Thyroid gland (tissue), 4 donors: ENCODE data around the gene EFCC1. TPM values are rescaled to one million over a fixed set of nuclear protein-coding genes. Genes with fewer than 3 reads are reported as not detected.
A peak's percentile ranks its signal among the peaks of the same experiment; 100 is the strongest.

Experiments
- DNase-seq, 2 donors: peaks; one replicate each; pipeline ENCODE4 v3.0.0-alpha.2; 2019
- H3K27ac ChIP-seq, 3 donors: fragments of 200-600 bp; sonication (generic); 1 replicate in 2 of 3; 2 replicates in 1 of 3; pipeline ENCODE4 v1.5.1; 2016 to 2019; ENCODE audit warnings: mild to moderate bottlenecking in 1 of 3, moderate library complexity in 1 of 3
- H3K27me3 ChIP-seq: fragments of 200-600 bp; sonication (generic); one replicate; pipeline ENCODE4 v1.5.1; 2019
- H3K36me3 ChIP-seq, 2 donors: fragments of 200-600 bp; sonication (generic); one replicate each; pipeline ENCODE4 v1.5.1; 2016 to 2019
- H3K4me1 ChIP-seq, 2 donors: fragments of 200-600 bp; sonication (generic); one replicate each; pipeline ENCODE4 v1.5.1; 2017 to 2019
- H3K4me3 ChIP-seq, 3 donors: fragments of 200-600 bp; sonication (generic); replicated peaks in 1 of 3; 1 replicate in 2 of 3; 2 replicates in 1 of 3; pipeline ENCODE4 v1.5.1; 2016; ENCODE audit warnings: mild to moderate bottlenecking in 1 of 3
- H3K9me3 ChIP-seq: fragments of 200-600 bp; sonication (generic); one replicate; pipeline ENCODE4 v1.5.1; 2017
- CTCF ChIP-seq, 6 experiments: fragments of 200-600 bp in 3 of 6; fragments of 450-650 bp in 3 of 6; sonication (generic) in 3 of 6; IDR thresholded peaks; one replicate each; pipeline ENCODE4 v1.5.1; 2016 to 2019; ENCODE audit warnings: antibody characterized with exemption in 6 of 6, mild to moderate bottlenecking in 2 of 6, inconsistent platforms in 1 of 6, moderate library complexity in 1 of 6
- POLR2A ChIP-seq, 2 donors: fragments of 450-650 bp; IDR thresholded peaks; one replicate each; pipeline ENCODE4 v1.6.1; 2017; ENCODE audit warnings: antibody characterized with exemption in 2 of 2, mild to moderate bottlenecking in 2 of 2, moderate library complexity in 1 of 2
- WGBS, 2 donors: methylation state at CpG; one replicate each; pipeline ENCODE4 v1.1.5; 2017; 5-methylcytosine and 5-hydroxymethylcytosine counted together
- intact Hi-C: fragments of 100-400 bp; cut with DNase I; formaldehyde crosslinking; loops from one replicate; pipeline ENCODE4 v1.15.1; 2023
- total RNA-seq, 4 donors: library from RNA; depleted of rRNA; stranded (reverse); fragments of >200 nt; gene quantifications; one replicate each; pipeline ENCODE4 v1.2.3, GENCODE V29; 2016

The EFCC1 gene
- total RNA-seq, 4 donors from 2014 or later, result 3.6 to 16.8 (median 9.9) TPM

GRCh38 chr3:128969993-128970739 is 30.9 kb upstream of the EFCC1 start:
- 10 to 14% methylated on average over 12 of the region's 12 CpGs for WGBS, 2 donors
- Histone ChIP-seq H3K4me1 (peaks cover 0 to 7% of the 10 kb centered on the region in 2 donors), H3K9me3 (no peaks in the 10 kb centered on the region), H3K4me3 (no peak overlapping the region), H3K36me3 (no peaks in the 10 kb centered on the region), H3K27ac (no peak overlapping the region), H3K27me3 (no peaks in the 10 kb centered on the region)
- TF ChIP-seq CTCF (IDR thresholded peaks at IDR 0.05), result peak; percentile 75 to 94 (median 82)
- TF ChIP-seq POLR2A (IDR thresholded peaks at IDR 0.05), result no peak
- DNase-seq, result peak; percentile 30 to 35
- intact Hi-C loops, result loop anchor here (5.0 kb wide), 1 partner anchor 272 kb away; no protein-coding TSS in a partner anchor

GRCh38 chr3:128970740-128971047 is 30.4 kb upstream of the EFCC1 start:
- H3K27me3 ChIP-seq, result no peaks in the 10 kb centered on the region
- no peaks in the 10 kb centered on the region for H3K9me3 ChIP-seq
- 62 to 71% methylated on average over 1 of the region's 1 CpG for WGBS, 2 donors
- intact Hi-C loops, result loop anchor here (5.0 kb wide), 1 partner anchor 272 kb away; no protein-coding TSS in a partner anchor
- TF ChIP-seq CTCF (IDR thresholded peaks at IDR 0.05) (no peak), POLR2A (IDR thresholded peaks at IDR 0.05) (no peak)
- H3K4me3 ChIP-seq, result no peak overlapping the region
- peaks cover 0 to 7% of the 10 kb centered on the region in 2 donors for H3K4me1 ChIP-seq
- H3K36me3 ChIP-seq, result no peaks in the 10 kb centered on the region
- DNase-seq, result no peak
- no peak overlapping the region for H3K27ac ChIP-seq

GRCh38 chr3:128971421-128972100 is 29.5 kb upstream of the EFCC1 start:
- Histone ChIP-seq H3K4me3 (no peak overlapping the region), H3K4me1 (peaks cover 0 to 7% of the 10 kb centered on the region in 2 donors), H3K36me3 (no peaks in the 10 kb centered on the region), H3K27me3 (no peaks in the 10 kb centered on the region), H3K27ac (no peak overlapping the region), H3K9me3 (no peaks in the 10 kb centered on the region)
- 65 to 66% methylated on average over 6 of the region's 6 CpGs for WGBS, 2 donors
- intact Hi-C loops, result loop anchor here (5.0 kb wide), 1 partner anchor 271 kb away; no protein-coding TSS in a partner anchor
- TF ChIP-seq POLR2A (IDR thresholded peaks at IDR 0.05) (no peak), CTCF (IDR thresholded peaks at IDR 0.05) (no peak)
- DNase-seq, result peak in 1 of 2 donors; percentile 14

- Histone ChIP-seq H3K27me3 (no peaks in the 10 kb centered on the region), H3K4me1 (peaks cover 0 to 7% of the 10 kb centered on the region in 2 donors), H3K36me3 (no peaks in the 10 kb centered on the region), H3K9me3 (no peaks in the 10 kb centered on the region), H3K4me3 (no peak overlapping the region), H3K27ac (no peak overlapping the region)
- WGBS, 2 donors, result 67 to 72% methylated on average over 5 of the region's 5 CpGs
- intact Hi-C loops, result loop anchor here (5.0 kb wide), 1 partner anchor 268 kb away; no protein-coding TSS in a partner anchor
- TF ChIP-seq CTCF (IDR thresholded peaks at IDR 0.05) (no peak), POLR2A (IDR thresholded peaks at IDR 0.05) (no peak)
- no peak for DNase-seq
Measured at GRCh38 chr3:128973988-128974564, 27.0 kb upstream of the EFCC1 start.
